DMS153 treated with DMSO at 0.1 percent for 48 hours (cell line): ENCODE measurements around the gene KDM4C.

ENCODE experiments used
- DNase-seq: peaks from one replicate; lab custom pipeline; 2025; ENCODE audit not compliant: unreplicated experiment; lab: John Stamatoyannopoulos, UW

The KDM4C gene

DNA sequence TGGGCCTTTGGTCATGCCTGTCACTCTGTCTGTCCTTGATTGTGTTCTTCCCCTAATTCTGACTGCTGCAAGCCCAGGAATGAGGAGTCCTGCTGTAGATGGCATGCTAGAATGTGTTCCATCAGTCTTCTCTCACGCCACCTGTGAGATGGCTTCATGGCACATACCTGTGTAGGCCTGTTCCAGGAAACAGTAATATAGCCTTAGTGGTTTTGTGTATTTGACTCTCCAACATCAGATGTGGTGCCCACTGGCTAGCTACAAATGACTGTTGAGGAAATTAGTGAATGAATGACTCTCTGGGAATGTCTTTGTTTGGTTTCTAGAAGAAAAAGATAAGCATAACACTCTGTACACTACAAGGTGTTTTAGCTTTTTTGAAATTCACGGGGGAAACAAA, 367.5 kb downstream of the KDM4C start:
- DNase-seq, result no peak

DNA sequence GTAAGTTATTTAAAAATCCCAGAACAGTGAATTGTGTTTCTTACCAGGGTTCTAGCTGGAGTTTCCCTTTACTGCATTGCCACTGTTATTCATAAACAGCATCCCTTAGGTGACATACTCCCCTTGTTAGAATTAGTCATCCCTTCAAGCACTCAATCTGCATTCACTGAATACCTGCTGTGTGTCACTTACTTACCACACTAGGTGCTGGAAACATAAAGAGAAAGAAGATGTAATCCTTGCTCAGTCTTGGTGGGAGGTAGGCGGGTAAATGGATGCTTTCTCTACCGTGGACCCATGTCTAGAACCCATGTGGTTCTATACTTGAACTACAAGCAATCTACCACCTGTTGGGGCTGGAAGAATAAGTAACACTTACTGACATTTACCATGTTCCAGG, 371.6 kb downstream of the KDM4C start:
- no peak for DNase-seq

DNA sequence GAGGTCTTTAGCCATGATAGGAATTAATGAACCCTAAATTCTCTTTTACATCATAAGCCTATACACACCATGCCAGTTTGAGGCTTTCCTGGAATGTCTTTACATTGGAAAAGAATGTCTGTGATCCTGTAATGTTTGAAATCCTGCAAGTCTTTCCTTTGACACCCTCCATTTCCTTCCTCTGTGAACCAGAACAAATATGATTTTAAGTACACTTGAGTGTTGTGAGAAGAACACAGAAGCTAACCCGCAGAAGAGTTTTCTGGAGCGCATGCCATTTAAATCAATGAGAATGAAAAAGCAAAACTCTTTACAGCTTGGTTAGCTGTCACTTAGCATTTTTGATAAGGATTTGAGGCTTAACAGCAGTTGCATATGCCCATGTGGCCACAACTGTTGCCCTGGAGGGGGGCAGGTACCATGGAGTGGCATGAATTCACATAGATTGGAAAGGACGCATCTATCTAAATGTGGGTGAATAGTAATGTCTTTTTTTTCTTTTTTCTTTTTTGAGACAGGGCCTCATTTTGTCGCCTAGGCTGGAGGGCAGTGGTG, 372.6 kb downstream of the KDM4C start:
- DNase-seq, result no peak

DNA sequence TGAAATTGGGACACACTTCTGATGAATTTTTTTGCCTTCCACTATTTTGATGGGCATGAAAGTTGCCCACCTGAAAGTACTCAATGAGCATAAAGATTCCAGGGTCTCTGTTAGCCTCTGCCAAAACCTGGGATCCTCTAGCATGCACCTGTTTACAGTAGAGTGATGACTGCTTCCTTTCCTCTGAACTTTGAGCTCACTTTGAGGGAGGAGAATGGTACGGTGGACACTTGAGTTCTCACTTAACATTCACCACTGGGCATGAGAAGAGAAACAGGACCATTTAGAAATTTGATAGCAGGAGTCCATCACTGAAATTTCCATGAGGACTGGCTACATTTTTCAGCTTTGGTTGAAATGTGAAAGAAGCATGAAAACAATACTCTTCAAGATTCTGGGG, 374.8 kb downstream of the KDM4C start:
- no peak for DNase-seq

DNA sequence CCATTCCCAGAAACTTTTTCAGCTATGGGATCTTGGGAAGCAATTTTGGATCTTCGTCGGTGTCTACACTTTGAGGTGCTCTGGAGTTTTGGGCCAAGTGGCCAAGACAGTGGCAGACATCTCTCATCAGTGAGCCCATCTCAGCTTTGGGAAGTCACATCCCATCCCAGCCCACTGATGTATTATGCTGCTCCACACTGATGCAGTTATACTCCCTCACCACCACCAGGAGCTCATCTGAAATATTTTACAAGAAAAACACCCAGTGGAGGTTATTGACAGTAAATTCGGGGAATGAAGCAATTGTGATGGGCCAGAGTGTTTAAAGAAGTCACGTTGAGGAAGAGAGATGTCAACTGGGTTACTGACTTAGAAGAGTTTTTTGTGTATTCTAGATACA, 378.0 kb downstream of the KDM4C start:
- DNase-seq, result no peak

DNA sequence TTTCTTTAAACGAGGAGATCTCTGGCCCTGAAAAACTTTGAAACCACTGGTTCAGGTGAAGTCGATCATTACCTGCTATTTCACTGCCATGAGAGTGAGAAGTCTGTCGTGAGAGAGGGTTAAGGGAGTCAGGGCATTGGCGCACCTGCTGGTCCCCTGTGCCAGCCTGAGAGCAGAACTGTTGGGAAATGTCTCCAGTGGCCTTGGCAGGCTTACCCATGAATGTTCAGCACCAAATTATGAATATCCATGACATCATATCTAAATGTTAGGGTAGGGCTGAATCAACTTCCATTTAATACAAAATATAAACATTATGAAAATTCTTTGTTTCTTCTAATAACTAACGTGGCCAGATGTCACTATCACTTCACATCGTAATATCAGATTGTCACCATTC, 379.3 kb downstream of the KDM4C start:
- no peak for DNase-seq

DNA sequence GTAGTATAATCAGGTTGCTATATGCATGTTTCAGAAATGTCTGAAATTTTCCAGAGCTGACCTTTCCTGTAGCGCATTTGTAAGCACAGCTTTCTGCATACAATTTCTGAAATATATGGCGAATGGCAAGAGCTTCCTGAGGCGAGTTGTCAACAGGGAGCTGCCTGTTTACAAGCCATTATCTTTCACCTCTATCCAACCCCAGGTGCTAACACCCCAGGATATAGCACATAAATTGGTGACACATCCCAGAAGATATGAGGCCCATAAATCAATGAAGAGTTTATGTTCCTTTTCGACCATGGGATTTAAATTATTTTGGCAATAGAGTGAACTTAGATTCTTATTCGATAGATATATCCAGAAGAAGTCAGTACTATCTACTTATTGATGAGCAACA, 379.8 kb downstream of the KDM4C start:
- DNase-seq, result no peak

DNA sequence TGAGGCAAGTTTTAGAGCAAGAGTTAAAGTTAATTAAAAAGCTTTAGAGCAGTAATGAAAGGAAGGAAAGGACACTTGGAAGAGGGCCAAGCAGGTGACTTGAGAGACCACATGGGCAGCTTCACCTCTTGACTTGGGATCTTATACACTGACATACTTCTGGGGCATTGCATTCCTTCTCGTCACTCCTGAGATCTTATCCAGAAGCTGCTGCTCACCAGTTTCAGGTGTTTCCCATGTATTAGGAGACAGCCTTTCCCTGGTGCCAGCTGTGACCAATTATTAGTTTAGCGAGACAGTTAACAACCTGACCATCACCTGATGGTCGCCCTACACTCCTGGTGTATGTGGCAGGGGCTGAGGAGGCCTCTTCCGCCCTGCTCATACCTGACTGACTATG, 382.1 kb downstream of the KDM4C start:
- no peak for DNase-seq

DNA sequence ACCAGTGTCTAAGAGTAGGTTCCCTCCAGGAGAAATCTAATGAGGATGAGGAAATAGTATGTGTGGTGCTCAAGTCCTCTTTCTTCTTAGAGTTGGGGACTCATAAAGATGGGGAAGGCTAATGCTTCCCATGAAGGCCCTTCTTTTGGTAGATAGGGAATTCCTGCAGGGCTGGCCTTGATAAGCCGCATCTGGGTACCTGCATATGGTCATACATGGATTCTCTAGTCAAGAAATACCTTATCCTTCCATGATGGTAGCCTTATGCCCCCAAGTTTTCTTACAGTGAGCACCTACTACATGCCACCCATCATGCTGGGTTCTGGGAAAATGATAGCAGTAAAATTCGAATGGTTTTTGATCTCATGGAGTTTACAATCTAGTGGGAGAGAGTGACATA, 382.6 kb downstream of the KDM4C start:
- no peak for DNase-seq

DNA sequence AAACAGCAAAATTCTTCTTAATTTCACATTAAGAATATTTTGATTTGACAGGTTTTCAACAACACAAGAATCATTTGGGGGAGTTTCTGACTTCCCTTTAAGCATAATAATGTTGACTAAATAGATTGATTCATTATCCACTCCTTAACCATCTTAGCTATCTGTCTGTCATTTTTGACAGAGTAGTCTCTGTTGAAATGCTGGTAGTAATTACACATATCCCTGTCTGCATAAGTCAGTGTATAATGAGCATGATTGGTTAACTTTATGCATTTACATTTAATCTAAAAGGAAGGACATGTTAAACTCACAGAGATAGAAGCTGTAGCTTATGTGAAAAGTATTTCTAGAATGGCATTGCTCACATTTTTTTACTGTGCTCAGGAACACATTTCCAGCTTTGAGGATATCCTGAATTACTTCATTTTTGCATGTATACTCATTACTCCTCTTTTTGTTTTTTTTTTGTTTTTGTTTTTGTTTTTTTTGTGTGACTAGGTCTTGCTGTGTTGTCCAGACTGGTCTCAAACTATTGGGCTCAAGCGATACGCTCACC, 385.9 kb downstream of the KDM4C start:
- DNase-seq, result no peak

DNA sequence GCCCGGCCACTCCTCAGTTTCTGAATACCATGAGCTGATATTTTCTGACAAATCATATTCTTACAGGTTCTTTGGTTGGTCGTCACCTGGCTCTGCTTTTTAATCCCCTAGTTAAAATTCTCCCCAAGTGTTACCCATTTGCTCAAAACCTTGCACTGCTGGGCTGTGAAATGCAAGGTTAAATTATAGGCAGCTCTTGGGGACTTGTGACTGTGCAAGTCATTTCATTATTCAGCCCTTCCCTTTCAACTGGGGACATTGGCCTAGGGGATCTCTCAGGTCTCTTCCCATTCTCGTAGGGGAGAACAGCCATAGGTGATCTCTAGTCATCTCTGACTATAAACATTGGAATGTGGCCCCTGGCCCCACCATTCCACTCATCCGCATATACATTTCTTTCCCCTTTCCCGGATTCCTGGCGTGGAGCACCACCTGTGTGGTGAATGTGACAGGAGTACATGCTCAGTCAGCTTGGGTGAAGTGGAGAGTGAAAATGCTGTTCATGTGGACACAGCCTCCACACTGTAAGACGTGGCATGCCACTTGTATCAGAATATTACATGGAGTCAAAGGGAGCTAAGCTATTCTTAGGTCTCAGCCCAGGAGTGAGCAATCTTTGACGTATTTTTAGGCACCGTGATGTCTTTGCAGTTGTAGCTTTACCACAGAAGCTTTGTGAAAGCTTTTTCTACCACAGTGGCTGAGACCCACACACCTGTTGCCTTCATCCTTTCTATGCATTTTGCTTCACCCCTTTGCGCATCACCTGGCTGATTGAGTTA, 386.7 kb downstream of the KDM4C start:
- no peak for DNase-seq

DNA sequence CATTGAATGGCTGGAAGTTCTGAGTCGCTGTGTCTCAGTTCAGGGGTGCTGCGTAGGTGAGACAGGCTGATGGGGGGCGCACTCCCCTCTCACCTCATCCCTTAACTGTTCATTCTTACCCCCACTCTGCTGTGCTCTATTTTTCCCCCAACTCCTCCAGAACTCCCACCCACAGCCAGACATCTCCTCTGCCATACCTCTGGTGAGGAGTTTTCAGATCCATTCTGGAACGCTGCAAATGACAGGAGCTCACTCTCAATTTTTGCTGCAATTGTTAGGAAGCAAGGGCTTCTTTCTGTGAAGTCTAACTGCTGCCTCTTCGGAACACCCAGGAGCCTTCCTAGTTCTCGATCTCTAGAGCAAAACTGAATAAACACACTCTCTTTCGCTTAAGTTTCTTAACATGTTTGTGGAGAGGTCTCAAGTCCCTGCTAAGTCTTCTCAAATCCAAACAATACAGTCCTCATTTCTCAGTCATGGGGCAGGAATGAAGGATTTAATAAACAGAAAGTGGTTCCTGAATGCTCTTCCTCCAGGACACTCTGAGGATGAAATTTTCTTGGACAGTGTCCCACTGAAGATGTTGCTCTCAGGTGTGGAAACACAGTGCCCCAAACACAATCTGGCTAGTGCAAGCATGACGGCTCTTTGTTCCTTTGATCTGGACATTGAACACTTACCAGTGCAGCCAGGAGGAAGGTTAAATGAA, 387.7 kb downstream of the KDM4C start:
- no peak for DNase-seq

DNA sequence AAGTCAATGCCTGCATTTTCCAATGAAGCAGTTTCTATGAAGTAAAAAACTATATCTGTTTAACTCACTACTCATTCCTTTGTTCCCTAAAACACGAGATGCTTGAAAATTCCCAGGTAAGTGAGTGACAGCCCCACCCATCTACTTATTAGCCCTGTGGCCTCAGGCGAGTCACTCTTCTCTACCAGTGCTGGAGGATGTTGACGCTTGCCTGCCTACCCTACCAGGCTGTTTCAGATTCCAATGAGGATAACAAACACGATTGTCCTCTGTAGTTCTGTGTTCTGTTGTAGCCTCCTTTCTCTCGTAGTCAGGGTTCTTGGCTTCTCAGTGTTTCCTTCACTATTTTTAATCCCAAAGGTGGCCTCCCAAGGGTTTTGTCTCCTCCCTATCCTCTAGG, 388.8 kb downstream of the KDM4C start:
- no peak for DNase-seq

DNA sequence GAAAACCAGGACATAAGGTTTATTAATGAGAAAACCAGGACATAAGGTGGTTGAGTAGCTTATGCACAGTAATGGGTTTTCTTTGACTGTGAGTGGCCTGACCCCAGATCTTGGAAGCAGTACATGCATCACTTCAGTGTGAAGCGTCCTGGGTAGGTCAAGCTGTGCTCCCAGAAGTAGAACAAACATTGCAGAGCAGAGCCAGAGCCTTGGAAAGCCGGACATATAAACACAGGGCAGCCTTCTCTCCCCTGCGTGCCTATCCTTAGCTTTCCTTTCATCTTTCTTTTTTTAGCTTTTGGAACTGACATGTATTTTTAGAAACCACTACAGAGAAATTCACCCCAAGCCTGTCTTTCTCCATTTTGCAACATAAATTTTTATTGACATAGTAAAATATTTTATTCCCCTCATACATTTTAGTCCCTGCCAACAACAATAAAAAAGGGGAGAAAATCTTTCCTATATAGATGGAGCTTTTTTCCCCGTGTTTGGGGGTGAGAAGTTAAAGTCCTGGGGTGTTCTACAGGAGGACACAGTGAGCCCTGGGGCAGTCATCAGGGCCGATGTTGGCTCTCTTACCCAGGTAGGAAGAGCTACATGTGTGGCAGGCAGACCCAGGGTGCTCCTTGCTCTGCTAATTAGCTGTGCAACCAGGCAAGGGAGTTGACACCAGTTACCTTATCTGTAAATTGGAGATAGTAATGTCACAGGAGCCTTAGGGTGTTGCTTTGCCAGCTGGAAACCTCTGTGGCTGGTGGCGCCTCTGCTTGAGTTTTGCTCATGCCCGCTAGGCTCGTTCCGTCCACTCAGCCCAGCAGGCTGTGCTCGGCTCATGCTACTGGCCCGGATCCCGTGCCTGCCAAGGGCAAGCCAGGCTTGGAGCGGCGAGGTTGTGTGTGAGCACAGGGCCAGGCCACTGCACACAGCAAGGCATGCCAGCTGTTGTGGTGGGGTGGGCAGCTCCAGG, 389.6 kb downstream of the KDM4C start:
- no peak for DNase-seq

DNA sequence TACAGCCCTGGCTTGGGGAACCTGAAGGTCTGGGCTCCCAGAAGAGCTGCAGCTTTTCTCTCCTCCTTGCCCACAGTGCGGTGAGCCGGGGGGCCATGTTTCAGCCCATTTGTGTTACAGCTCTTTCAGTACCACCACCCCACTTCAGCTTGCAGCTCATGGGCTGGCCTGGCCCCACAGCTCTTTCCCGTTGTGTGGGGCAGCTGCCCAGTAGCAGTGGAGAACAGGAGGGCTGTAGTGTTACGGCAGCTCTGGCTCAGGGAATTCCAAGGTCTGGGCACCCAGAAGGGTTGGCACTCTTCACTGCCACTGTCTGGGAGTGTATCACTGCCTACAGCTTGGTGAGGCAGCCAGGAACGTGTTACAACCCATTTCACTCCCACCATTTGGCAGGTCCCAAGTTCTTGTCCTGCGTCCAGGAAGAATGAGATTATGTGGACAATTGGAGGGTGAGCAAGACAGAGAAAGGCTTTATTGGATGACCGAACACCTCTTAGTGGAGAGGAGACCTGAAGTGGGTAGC, 390.5 kb downstream of the KDM4C start:
- DNase-seq, result no peak

DNA sequence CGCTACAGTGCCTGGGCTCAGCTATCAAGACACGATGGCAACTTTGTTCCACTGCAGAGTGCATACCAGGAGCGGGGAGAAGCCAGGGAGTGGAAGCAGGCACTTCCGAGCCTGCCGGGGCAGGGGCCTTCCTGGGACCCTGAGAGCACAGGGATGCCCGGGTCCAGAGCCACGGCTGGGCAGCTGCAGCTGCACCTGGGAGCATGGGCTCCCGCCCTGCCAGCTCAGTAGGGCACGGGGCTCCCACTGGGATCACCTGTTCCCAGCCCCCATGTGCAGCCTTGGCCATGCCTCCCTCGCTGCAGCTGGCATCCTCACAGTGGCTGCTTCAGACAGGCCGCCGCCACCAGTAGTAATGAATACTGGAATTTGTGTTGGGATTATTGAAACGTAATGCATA, 391.5 kb downstream of the KDM4C start:
- no peak for DNase-seq

DNA sequence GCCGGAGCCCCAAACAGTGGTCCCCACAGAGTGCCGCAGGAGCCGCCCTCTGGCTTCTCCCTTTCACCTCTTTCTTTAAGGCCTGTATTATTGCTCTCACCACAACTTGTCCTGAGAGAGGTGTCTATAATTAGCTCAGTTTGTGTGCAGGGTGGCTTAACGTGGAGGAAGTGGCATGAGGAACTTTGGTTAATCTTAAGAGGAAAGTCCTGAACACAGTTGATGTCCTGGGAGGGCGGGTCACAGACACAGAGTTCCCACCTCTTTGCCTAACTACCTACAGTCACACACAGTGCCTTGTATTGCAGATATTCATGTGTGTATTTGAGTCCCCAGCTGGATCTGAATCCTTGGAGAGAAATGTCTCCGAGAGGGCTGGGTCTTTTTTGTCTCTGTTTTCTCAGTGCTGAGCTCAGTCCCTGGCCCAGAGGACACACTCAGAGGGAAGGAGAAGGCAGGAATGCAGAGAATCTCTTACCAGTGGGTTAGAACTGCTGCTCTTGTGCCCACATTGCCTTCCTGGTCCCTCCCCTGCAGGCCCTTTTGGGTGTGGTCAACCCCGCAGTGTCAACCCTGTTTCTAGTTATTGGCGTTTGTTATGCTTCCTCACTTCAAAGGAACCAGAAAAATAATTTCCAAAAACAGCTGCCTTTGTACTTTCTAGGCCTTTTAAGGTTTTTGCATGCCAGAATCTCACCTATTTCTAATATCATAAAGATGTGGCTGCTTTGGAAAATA, 392.5 kb downstream of the KDM4C start:
- DNase-seq, result no peak

DNA sequence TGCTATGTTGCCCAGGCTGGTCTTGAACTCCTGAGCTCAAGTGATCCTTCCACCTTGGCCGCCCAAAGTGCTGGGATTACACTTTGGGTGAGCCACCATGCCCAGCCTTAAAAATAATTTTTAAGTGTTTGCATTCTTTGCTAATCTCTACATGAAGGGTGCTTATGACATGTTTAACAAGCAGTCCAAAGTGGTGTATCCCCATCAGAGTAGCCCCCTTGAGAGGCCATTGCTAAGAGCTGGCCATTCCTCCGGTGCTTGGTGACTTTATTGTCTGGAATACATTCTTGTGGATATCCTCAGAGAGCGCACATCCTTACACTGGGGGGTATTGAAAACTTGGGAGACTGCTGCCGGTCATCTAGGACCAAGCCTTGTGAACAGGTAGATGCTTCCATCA, 395.4 kb downstream of the KDM4C start:
- no peak for DNase-seq

DNA sequence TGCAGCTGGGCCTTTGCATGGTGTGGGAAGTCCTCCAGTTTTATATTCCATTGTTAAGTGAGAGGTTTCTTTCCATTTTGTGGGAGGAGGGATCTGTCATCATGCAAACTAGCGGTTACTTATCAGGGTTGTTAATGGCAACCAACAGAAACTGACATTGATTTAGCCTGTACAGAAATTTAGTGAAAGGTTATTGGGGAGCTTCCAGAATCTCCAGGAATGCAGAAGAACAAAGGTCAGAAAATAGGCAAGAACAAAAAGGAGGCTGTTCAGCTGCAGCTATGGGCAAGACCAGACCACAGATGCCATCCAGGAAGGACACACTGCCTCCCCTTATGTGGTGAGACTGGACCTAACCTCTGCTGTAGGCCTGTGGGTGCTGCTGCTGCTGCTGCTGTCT, 395.8 kb downstream of the KDM4C start:
- no peak for DNase-seq

DNA sequence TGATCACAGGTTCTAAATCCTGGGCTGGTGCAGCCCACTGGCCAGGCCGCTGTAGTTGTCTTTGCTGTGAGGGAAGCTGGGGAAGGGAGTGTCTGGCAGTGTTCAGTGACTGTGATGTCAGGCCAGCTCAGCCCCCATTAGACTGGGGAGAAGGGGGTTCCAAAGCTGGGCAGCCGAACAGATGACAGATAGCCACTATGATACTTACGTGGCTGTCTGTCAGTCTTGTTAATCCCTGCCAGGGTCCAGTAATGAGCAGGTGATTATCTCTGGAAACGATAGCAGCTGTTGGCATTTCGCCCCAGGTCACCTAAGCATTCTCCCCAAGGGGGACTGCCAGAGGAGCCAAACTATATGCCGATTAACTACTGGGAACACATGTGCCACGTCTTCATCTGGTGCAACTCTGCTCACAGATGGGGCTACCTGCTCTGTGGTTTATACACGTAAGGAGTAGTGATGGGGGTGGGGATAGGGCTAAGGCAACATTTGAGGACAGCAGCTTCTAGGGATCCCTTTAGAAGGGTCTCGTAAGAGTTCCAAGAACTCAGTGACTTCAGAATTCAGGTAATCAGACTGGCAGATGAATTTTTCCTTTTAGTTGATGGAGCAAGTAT, 396.3 kb downstream of the KDM4C start:
- no peak for DNase-seq
